Body of pancreas (tissue), 4 donors: ENCODE data around the gene ZNF831. TPM values are rescaled to one million over a fixed set of nuclear protein-coding genes. Genes with fewer than 3 reads are reported as not detected.

Experiments used
- ATAC-seq: fragments of 150-250 bp; one replicate; pipeline ENCODE4 v1.9.1; 2016
- DNase-seq, 4 donors: peaks; one replicate each; pipeline ENCODE4 v3.0.0-alpha.2; 2019
- H3K27ac ChIP-seq, 4 donors: fragments of 200-600 bp; sonication (generic); 1 replicate in 3 of 4; 2 replicates in 1 of 4; pipeline versions ENCODE4 v1.5.1 to v1.6.1; 2016 to 2019; ENCODE audit warnings: mild to moderate bottlenecking in 1 of 4, mixed read lengths in 1 of 4, moderate library complexity in 1 of 4
- H3K27me3 ChIP-seq, 2 donors: fragments of 200-600 bp; sonication (generic); one replicate each; pipeline ENCODE4 v1.6.0; 2016; ENCODE audit warnings: mild to moderate bottlenecking in 1 of 2
- H3K36me3 ChIP-seq, 2 donors: fragments of 200-600 bp; sonication (generic); replicated peaks in 1 of 2; 2 replicates each; pipeline ENCODE4 v1.5.1; 2016; ENCODE audit warnings: low read depth in 2 of 2; ENCODE audit not compliant: insufficient read depth in 1 of 2
- H3K4me1 ChIP-seq: fragments of 200-600 bp; sonication (generic); one replicate; pipeline ENCODE4 v1.6.0; 2016
- H3K4me3 ChIP-seq, 2 donors: fragments of 200-600 bp; sonication (generic); 1 replicate in 1 of 2; 2 replicates in 1 of 2; pipeline ENCODE4 v1.5.1; 2016 to 2019
- H3K9me3 ChIP-seq, 3 donors: fragments of 200-600 bp; sonication (generic); 1 replicate in 2 of 3; 2 replicates in 1 of 3; pipeline ENCODE4 v1.5.1; 2016
- CTCF ChIP-seq, 7 experiments: fragments of 450-650 bp in 4 of 7; fragments of 200-600 bp in 3 of 7; sonication (generic) in 3 of 7; IDR thresholded peaks; one replicate each; pipeline ENCODE4 v1.5.1; 2016 to 2019; ENCODE audit warnings: antibody characterized with exemption in 7 of 7
- POLR2A ChIP-seq, 3 donors: fragments of 450-650 bp; IDR thresholded peaks; one replicate each; pipeline ENCODE4 v1.6.1; 2016; ENCODE audit warnings: antibody characterized with exemption in 3 of 3, mild to moderate bottlenecking in 2 of 3
- WGBS, 2 donors: methylation state at CpG; one replicate each; pipeline ENCODE4 v1.1.5; 2017; 5-methylcytosine and 5-hydroxymethylcytosine counted together
- intact Hi-C: fragments of 100-400 bp; cut with DNase I; formaldehyde crosslinking; loops from one replicate; pipeline ENCODE4 v1.15.1; 2023
- total RNA-seq, 2 donors: library from RNA; depleted of rRNA; stranded (reverse); fragments of >200 nt; gene quantifications; one replicate each; pipeline ENCODE4 v1.1.0, GENCODE V29; 2016

Gene ZNF831
- total RNA-seq, 2 donors from 2014 or later, result 0.66 to 1.6 TPM

GRCh38 chr20:59184880-59185447, 21.3 kb downstream of the ZNF831 start:
- H3K4me1 ChIP-seq, result no peaks in the 10 kb centered on the region
- no peak overlapping the region for H3K4me3 ChIP-seq
- TF ChIP-seq CTCF (IDR thresholded peaks at IDR 0.05) (no peak), POLR2A (IDR thresholded peaks at IDR 0.05) (no peak)
- intact Hi-C loops, result no loop called here
- 71 to 73% methylated on average over 16 of the region's 16 CpGs for WGBS, 2 donors
- no peaks in the 10 kb centered on the region for H3K9me3 ChIP-seq
- no peak overlapping the region for H3K27ac ChIP-seq
- ATAC-seq, result no peak
- H3K27me3 ChIP-seq, result no peaks in the 10 kb centered on the region
- DNase-seq, result no peak
- H3K36me3 ChIP-seq, result no peaks in the 10 kb centered on the region

- intact Hi-C loops, result no loop called here
- Histone ChIP-seq H3K4me1 (no peaks in the 10 kb centered on the region), H3K36me3 (no peaks in the 10 kb centered on the region), H3K4me3 (no peak overlapping the region), H3K9me3 (no peaks in the 10 kb centered on the region), H3K27ac (no peak overlapping the region), H3K27me3 (no peaks in the 10 kb centered on the region)
- no peak for TF ChIP-seq CTCF (IDR thresholded peaks at IDR 0.05)
- no peak for TF ChIP-seq POLR2A (IDR thresholded peaks at IDR 0.05)
- WGBS, 2 donors, result 52 to 59% methylated on average over 6 of the region's 6 CpGs
- DNase-seq, result no peak
- no peak for ATAC-seq
Measured at GRCh38 chr20:59185809-59186208, 22.2 kb downstream of the ZNF831 start.

- no peak for DNase-seq
- Histone ChIP-seq H3K36me3 (no peaks in the 10 kb centered on the region), H3K27me3 (no peaks in the 10 kb centered on the region), H3K9me3 (no peaks in the 10 kb centered on the region), H3K27ac (no peak overlapping the region), H3K4me1 (no peaks in the 10 kb centered on the region), H3K4me3 (no peak overlapping the region)
- WGBS, 2 donors, result 56 to 62% methylated on average over 5 of the region's 5 CpGs
- TF ChIP-seq POLR2A (IDR thresholded peaks at IDR 0.05), result no peak
- no peak for TF ChIP-seq CTCF (IDR thresholded peaks at IDR 0.05)
- intact Hi-C loops, result no loop called here
- ATAC-seq, result no peak
Measured at GRCh38 chr20:59190466-59190865, 26.8 kb downstream of the ZNF831 start.

GRCh38 chr20:59191036-59191755, 27.6 kb downstream of the ZNF831 start:
- 67 to 82% methylated on average over 6 to 34 of the region's 40 CpGs for WGBS, 2 donors
- no peaks in the 10 kb centered on the region for H3K9me3 ChIP-seq
- no peak for ATAC-seq
- H3K4me3 ChIP-seq, result no peak overlapping the region
- intact Hi-C loops, result no loop called here
- DNase-seq, result no peak
- H3K4me1 ChIP-seq, result no peaks in the 10 kb centered on the region
- no peaks in the 10 kb centered on the region for H3K36me3 ChIP-seq
- TF ChIP-seq POLR2A (IDR thresholded peaks at IDR 0.05) (no peak), CTCF (IDR thresholded peaks at IDR 0.05) (no peak)
- H3K27me3 ChIP-seq, result no peaks in the 10 kb centered on the region
- no peak overlapping the region for H3K27ac ChIP-seq
